Measurements from ENCODE around the gene SLC22A2. TPM values are rescaled to one million over a fixed set of nuclear protein-coding genes. Genes with fewer than 3 reads are reported as not detected.

SLC22A2 gene
- total RNA-seq, 2 experiments from 2014 or later, result not detected

GRCh38 chr6:160217863-160218262 lies 40.8 kb downstream of the SLC22A2 start:
- Histone ChIP-seq H3K27ac (ENCODE audit: low read depth, low read length, poor library complexity, severe bottlenecking) (no peak overlapping the region), H3K4me2 (ENCODE audit: low read length) (no peak overlapping the region), H3K4me1 (ENCODE audit: insufficient read depth, low read length, poor library complexity, severe bottlenecking) (no peaks in the 10 kb centered on the region), H3K79me2 (ENCODE audit: insufficient read depth, low read depth, low read length) (no peaks in the 10 kb centered on the region), H2AFZ (ENCODE audit: low read length) (no peak overlapping the region), H3K4me3 (ENCODE audit: low read depth, low read length, poor library complexity, severe bottlenecking) (no peak overlapping the region), H3K36me3 (ENCODE audit: insufficient read depth, low read length) (no peaks in the 10 kb centered on the region), H4K20me1 (ENCODE audit: insufficient read depth, low read length) (no peaks in the 10 kb centered on the region), H3K9me2 (ENCODE audit: insufficient read depth, low read length) (no peaks in the 10 kb centered on the region), H3K9me3 (ENCODE audit: low read length) (no peaks in the 10 kb centered on the region)
- TF ChIP-seq CTCF (conservative IDR thresholded peaks at IDR 0.05; ENCODE audit: low read length) (no peak), EZH2phosphoT487 (IDR thresholded peaks at IDR 0.05; ENCODE audit: borderline replicate concordance, low read depth, low read length) (no peak)
- ChIA-PET CTCF (ENCODE audit: unreplicated experiment) (no interaction called here), POLR2A (no interaction called here)
- no TSS peak for BruUV-seq (replicated peaks)
- DNase-seq (ENCODE audit: low spot score), result no peak
- intact Hi-C loops (cut with micrococcal nuclease; ENCODE audit: unreplicated experiment), result no loop called here

GRCh38 chr6:160217073-160217472 lies 41.5 kb downstream of the SLC22A2 start:
- no peaks in the 10 kb centered on the region for H4K20me1 ChIP-seq (ENCODE audit: insufficient read depth, low read length)
- H3K4me2 ChIP-seq (ENCODE audit: low read length), result no peak overlapping the region
- DNase-seq (ENCODE audit: low spot score), result no peak
- no peak overlapping the region for H2AFZ ChIP-seq (ENCODE audit: low read length)
- no peaks in the 10 kb centered on the region for H3K9me2 ChIP-seq (ENCODE audit: insufficient read depth, low read length)
- BruUV-seq (replicated peaks), result no TSS peak
- H3K27ac ChIP-seq (ENCODE audit: low read depth, low read length, poor library complexity, severe bottlenecking), result no peak overlapping the region
- H3K9me3 ChIP-seq (ENCODE audit: low read length), result no peaks in the 10 kb centered on the region
- H3K79me2 ChIP-seq (ENCODE audit: insufficient read depth, low read depth, low read length), result no peaks in the 10 kb centered on the region
- intact Hi-C loops (cut with micrococcal nuclease; ENCODE audit: unreplicated experiment), result no loop called here
- no peaks in the 10 kb centered on the region for H3K36me3 ChIP-seq (ENCODE audit: insufficient read depth, low read length)
- TF ChIP-seq EZH2phosphoT487 (IDR thresholded peaks at IDR 0.05; ENCODE audit: borderline replicate concordance, low read depth, low read length) (no peak), CTCF (conservative IDR thresholded peaks at IDR 0.05; ENCODE audit: low read length) (no peak)
- CTCF ChIA-PET (ENCODE audit: unreplicated experiment), result no interaction called here
- no peak overlapping the region for H3K4me3 ChIP-seq (ENCODE audit: low read depth, low read length, poor library complexity, severe bottlenecking)
- H3K4me1 ChIP-seq (ENCODE audit: insufficient read depth, low read length, poor library complexity, severe bottlenecking), result no peaks in the 10 kb centered on the region
- POLR2A ChIA-PET, result no interaction called here

GRCh38 chr6:160215232-160215631 lies 43.4 kb downstream of the SLC22A2 start:
- Histone ChIP-seq H3K9me3 (ENCODE audit: low read length) (no peaks in the 10 kb centered on the region), H3K36me3 (ENCODE audit: insufficient read depth, low read length) (no peaks in the 10 kb centered on the region), H3K4me3 (ENCODE audit: low read depth, low read length, poor library complexity, severe bottlenecking) (no peak overlapping the region), H3K4me2 (ENCODE audit: low read length) (no peak overlapping the region), H4K20me1 (ENCODE audit: insufficient read depth, low read length) (no peaks in the 10 kb centered on the region), H3K79me2 (ENCODE audit: insufficient read depth, low read depth, low read length) (no peaks in the 10 kb centered on the region), H3K4me1 (ENCODE audit: insufficient read depth, low read length, poor library complexity, severe bottlenecking) (no peaks in the 10 kb centered on the region), H2AFZ (ENCODE audit: low read length) (no peak overlapping the region), H3K27ac (ENCODE audit: low read depth, low read length, poor library complexity, severe bottlenecking) (no peak overlapping the region), H3K9me2 (ENCODE audit: insufficient read depth, low read length) (no peaks in the 10 kb centered on the region)
- intact Hi-C loops (cut with micrococcal nuclease; ENCODE audit: unreplicated experiment), result no loop called here
- CTCF ChIA-PET (ENCODE audit: unreplicated experiment), result no interaction called here
- no TSS peak for BruUV-seq (replicated peaks)
- DNase-seq (ENCODE audit: low spot score), result no peak
- TF ChIP-seq EZH2phosphoT487 (IDR thresholded peaks at IDR 0.05; ENCODE audit: borderline replicate concordance, low read depth, low read length) (no peak), CTCF (conservative IDR thresholded peaks at IDR 0.05; ENCODE audit: low read length) (no peak)
- POLR2A ChIA-PET, result no interaction called here

Measured in OCI-LY7 (cell line).